NCI-H187 treated with DMSO at 0.1 percent for 48 hours (cell line): ENCODE measurements around the gene C1orf74.

Experiments
- DNase-seq: peaks from one replicate; lab custom pipeline; 2025; lab: John Stamatoyannopoulos, UW

Gene C1orf74

GRCh38 chr1:209746451-209747165 lies 37.8 kb downstream of the C1orf74 start:
- DNase-seq, result no peak

- DNase-seq, result no peak
These were observed 41.2 kb downstream of the C1orf74 start for GRCh38 chr1:209743145-209743482.

- no peak for DNase-seq
These were observed 41.8 kb downstream of the C1orf74 start for GRCh38 chr1:209742409-209743144.

- no peak for DNase-seq
These were observed 42.5 kb downstream of the C1orf74 start for GRCh38 chr1:209741889-209742288.

- DNase-seq, result no peak
These were observed 43.2 kb downstream of the C1orf74 start for GRCh38 chr1:209741193-209741592.

- no peak for DNase-seq
These were observed 46.1 kb downstream of the C1orf74 start for GRCh38 chr1:209738270-209738669.

GRCh38 chr1:209737118-209737505 lies 47.2 kb downstream of the C1orf74 start:
- no peak for DNase-seq

- no peak for DNase-seq
These were observed 47.8 kb downstream of the C1orf74 start for GRCh38 chr1:209736490-209737117.

GRCh38 chr1:209733409-209734192 lies 50.8 kb downstream of the C1orf74 start:
- DNase-seq, result no peak

GRCh38 chr1:209732725-209733124 lies 51.6 kb downstream of the C1orf74 start:
- DNase-seq, result no peak

- no peak for DNase-seq
These were observed 54.9 kb downstream of the C1orf74 start for GRCh38 chr1:209729436-209729835.
